Measurements from ENCODE around the gene ZSCAN25. TPM values are rescaled to one million over a fixed set of nuclear protein-coding genes. Genes with fewer than 3 reads are reported as not detected.

The ZSCAN25 gene
- total and polyA plus RNA-seq, 2 of the 13 experiments (the other 11 are each of a cell fraction or from before 2014, with no cell fraction given): 12.1 to 16.8 TPM

DNA sequence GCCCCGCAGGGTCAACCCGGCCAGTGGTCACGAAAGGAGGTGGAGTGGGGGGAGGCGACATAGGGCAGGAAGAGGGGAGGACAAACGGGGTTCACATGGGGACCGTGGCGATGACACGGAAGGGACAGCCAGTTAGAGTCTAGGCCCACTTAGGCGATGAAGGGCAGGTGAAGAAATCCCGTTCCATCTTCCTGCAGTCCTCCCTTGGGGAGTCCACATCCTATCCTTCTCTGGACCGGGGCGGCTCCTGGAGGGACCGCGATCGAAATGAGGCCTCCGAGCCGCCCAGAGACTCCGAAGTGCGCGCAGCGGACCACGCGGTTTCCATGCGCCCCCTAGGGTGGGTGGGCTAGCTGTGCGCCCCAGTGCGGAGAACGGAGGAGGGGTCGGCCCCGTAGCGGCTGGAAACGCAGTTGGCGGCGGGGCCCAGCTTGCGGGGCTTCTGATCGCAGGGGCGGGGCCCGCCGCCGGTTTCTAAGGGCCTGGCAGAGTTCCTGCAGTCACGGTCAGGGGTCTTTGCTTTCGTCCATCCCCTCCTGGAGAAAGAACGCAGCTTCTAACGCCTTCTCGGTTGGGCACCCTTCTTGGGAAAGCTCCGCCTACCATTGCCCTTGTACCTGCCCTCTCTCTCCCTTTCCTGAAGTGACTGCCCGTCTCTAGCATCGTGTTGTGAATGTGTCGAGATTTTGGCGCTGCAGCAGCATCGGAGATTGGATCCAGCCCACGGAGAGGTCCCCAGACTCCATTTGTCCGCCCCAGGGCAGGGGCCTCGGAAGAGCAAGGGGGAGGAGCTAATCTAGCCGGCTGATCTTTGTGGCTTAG, 36.6 kb upstream of the ZSCAN25 start (continued):
- TF ChIP-seq ARID2 (CRISPR knock-in tag; IDR thresholded peaks at IDR 0.05; ENCODE audit: borderline replicate concordance) (no peak), ZSCAN22 (CRISPR knock-in tag; IDR thresholded peaks at IDR 0.05) (no peak), ZNF234 (CRISPR knock-in tag; conservative IDR thresholded peaks at IDR 0.05) (no peak), RNF2 (conservative IDR thresholded peaks at IDR 0.05; ENCODE audit: low read depth) (no peak), ZBTB38 (CRISPR knock-in tag; IDR thresholded peaks at IDR 0.05) (peak; percentile 48; the same call in 1 of the 2 replicates), JUND (CRISPR knock-in tag; IDR thresholded peaks at IDR 0.05) (no peak), ZNF138 (CRISPR knock-in tag; IDR thresholded peaks at IDR 0.05; ENCODE audit: low read depth) (no peak), FOXJ3 (CRISPR knock-in tag; IDR thresholded peaks at IDR 0.05; ENCODE audit: borderline replicate concordance) (no peak), ZBTB21 (CRISPR knock-in tag; IDR thresholded peaks at IDR 0.05) (no peak), ZNF768 (CRISPR knock-in tag; IDR thresholded peaks at IDR 0.05) (peak; percentile 86; the same call in 1 of the 2 replicates), ZNF143 (CRISPR knock-in tag; IDR thresholded peaks at IDR 0.05) (no peak)
- TF ChIP-seq, protein P1, sequence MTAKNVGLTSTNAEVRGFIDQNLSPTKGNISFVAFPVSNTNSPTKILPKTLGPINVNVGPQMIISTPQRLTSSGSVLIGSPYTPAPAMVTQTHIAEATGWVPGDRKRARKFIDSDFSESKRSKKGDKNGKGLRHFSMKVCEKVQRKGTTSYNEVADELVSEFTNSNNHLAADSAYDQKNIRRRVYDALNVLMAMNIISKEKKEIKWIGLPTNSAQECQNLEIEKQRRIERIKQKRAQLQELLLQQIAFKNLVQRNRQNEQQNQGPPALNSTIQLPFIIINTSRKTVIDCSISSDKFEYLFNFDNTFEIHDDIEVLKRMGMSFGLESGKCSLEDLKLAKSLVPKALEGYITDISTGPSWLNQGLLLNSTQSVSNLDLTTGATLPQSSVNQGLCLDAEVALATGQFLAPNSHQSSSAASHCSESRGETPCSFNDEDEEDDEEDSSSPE (CRISPR knock-in tag; IDR thresholded peaks at IDR 0.05): no peak
- TF ChIP-seq, protein P2, sequence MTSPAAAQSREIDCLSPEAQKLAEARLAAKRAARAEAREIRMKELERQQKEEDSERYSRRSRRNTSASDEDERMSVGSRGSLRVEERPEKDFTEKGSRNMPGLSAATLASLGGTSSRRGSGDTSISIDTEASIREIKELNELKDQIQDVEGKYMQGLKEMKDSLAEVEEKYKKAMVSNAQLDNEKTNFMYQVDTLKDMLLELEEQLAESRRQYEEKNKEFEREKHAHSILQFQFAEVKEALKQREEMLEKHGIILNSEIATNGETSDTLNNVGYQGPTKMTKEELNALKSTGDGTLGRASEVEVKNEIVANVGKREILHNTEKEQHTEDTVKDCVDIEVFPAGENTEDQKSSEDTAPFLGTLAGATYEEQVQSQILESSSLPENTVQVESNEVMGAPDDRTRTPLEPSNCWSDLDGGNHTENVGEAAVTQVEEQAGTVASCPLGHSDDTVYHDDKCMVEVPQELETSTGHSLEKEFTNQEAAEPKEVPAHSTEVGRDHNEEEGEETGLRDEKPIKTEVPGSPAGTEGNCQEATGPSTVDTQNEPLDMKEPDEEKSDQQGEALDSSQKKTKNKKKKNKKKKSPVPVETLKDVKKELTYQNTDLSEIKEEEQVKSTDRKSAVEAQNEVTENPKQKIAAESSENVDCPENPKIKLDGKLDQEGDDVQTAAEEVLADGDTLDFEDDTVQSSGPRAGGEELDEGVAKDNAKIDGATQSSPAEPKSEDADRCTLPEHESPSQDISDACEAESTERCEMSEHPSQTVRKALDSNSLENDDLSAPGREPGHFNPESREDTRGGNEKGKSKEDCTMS (CRISPR knock-in tag; conservative IDR thresholded peaks at IDR 0.05): no peak
- TF ChIP-seq, protein P3, sequence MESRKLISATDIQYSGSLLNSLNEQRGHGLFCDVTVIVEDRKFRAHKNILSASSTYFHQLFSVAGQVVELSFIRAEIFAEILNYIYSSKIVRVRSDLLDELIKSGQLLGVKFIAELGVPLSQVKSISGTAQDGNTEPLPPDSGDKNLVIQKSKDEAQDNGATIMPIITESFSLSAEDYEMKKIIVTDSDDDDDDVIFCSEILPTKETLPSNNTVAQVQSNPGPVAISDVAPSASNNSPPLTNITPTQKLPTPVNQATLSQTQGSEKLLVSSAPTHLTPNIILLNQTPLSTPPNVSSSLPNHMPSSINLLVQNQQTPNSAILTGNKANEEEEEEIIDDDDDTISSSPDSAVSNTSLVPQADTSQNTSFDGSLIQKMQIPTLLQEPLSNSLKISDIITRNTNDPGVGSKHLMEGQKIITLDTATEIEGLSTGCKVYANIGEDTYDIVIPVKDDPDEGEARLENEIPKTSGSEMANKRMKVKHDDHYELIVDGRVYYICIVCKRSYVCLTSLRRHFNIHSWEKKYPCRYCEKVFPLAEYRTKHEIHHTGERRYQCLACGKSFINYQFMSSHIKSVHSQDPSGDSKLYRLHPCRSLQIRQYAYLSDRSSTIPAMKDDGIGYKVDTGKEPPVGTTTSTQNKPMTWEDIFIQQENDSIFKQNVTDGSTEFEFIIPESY (CRISPR knock-in tag; IDR thresholded peaks at IDR 0.05): peak; percentile 91
- TF ChIP-seq, protein P4, sequence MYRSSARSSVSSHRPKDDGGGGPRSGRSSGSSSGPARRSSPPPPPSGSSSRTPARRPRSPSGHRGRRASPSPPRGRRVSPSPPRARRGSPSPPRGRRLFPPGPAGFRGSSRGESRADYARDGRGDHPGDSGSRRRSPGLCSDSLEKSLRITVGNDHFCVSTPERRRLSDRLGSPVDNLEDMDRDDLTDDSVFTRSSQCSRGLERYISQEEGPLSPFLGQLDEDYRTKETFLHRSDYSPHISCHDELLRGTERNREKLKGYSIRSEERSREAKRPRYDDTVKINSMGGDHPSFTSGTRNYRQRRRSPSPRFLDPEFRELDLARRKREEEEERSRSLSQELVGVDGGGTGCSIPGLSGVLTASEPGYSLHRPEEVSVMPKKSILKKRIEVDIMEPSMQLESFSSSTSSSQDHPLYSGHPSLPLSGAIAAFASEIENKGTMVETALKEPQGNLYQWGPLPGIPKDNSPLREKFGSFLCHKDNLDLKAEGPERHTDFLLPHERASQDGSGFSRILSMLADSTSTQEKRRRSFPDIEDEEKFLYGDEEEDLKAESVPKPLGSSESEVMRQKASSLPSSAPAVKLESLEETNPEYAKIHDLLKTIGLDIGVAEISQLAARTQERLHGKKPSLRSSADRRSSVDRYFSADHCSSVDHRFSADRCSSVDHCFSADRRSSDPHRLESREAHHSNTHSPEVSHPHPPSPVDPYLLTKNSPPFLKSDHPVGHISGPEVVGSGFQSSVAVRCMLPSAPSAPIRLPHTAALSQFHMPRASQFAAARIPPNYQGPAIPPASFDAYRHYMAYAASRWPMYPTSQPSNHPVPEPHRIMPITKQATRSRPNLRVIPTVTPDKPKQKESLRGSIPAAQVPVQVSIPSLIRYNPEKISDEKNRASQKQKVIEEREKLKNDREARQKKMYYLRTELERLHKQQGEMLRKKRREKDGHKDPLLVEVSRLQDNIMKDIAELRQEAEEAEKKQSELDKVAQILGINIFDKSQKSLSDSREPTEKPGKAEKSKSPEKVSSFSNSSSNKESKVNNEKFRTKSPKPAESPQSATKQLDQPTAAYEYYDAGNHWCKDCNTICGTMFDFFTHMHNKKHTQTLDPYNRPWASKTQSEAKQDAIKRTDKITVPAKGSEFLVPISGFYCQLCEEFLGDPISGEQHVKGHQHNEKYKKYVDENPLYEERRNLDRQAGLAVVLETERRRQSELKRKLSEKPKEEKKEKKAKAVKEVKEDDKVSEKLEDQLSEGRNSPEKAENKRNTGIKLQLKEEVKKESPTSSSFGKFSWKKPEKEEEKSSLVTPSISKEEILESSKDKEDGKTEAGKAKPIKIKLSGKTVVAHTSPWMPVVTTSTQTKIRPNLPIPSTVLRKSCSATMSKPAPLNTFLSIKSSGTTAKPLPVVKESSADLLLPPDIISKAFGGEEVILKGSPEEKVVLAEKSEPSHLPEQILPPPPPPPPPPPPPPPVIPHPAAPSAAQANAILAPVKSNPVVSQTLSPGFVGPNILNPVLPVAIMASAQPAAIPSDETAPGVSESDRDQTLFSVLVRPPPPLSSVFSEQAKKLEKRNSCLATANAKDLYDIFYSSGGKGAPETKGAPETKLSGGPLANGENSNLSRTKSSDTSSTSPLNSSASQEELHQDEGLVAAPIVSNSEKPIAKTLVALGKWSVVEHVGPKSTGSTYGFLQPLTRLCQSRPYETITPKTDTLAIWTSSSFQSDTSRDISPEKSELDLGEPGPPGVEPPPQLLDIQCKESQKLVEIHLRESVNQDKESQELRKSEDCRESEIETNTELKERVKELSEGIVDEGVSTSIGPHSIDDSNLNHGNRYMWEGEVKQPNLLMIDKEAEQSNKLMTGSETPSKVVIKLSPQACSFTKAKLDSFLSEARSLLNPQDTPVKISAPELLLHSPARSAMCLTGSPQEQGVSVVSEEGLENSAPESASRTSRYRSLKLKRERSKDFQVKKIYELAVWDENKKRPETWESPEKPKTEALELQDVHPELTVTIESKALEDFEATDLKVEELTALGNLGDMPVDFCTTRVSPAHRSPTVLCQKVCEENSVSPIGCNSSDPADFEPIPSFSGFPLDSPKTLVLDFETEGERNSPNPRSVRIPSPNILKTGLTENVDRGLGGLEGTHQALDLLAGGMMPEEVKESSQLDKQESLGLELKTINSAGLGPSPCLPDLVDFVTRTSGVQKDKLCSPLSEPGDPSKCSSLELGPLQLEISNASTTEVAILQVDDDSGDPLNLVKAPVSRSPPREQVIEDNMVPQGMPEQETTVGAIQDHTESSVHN (CRISPR knock-in tag; IDR thresholded peaks at IDR 0.05): no peak

Measured in HepG2 (cell line).